Keratinocyte (primary cell): Measurements from ENCODE around the gene FDX2. TPM values are rescaled to one million over a fixed set of nuclear protein-coding genes. Genes with fewer than 3 reads are reported as not detected.

Source experiments
- DNase-seq: peaks from one replicate; pipeline ENCODE4 v3.0.0-alpha.2; 2011; ENCODE audit warnings: low read depth, missing footprints, low spot score
- FAIRE-seq: peaks from 2 replicates; lab custom pipeline; 2011; peaks lifted over from hg19 to GRCh38; lab: Jason Lieb, UNC
- H2AFZ ChIP-seq: 2 replicates; pipeline ENCODE4 v1.6.0; 2012; ENCODE audit warnings: low read length, control low read depth, inconsistent platforms; ENCODE audit not compliant: control insufficient read depth
- H3K27ac ChIP-seq: 2 replicates; pipeline ENCODE4 v1.5.1; 2011; ENCODE audit warnings: low read length; ENCODE audit not compliant: control insufficient read depth, insufficient read depth
- H3K27me3 ChIP-seq: 3 replicates; pipeline ENCODE4 v1.6.0; 2011; ENCODE audit warnings: low read length; ENCODE audit not compliant: control insufficient read depth, insufficient read depth; ENCODE audit errors: extremely low read depth
- H3K36me3 ChIP-seq, 2 experiments: 2 replicates in 1 of 2; 3 replicates in 1 of 2; pipeline ENCODE4 v1.5.1; 2011; ENCODE audit warnings: low read length in 2 of 2, mild to moderate bottlenecking in 1 of 2; ENCODE audit not compliant: control insufficient read depth in 2 of 2, insufficient read depth in 2 of 2; ENCODE audit errors: extremely low read depth in 1 of 2
- H3K4me1 ChIP-seq: 3 replicates; pipeline ENCODE4 v1.5.1; 2011; ENCODE audit warnings: low read length; ENCODE audit not compliant: control insufficient read depth, insufficient read depth; ENCODE audit errors: extremely low read depth
- H3K4me2 ChIP-seq: 3 replicates; pipeline ENCODE4 v1.6.0; 2011; ENCODE audit warnings: low read depth, low read length; ENCODE audit not compliant: control insufficient read depth, insufficient read depth; ENCODE audit errors: extremely low read depth
- H3K4me3 ChIP-seq, 3 experiments: fragments of 200-600 bp in 1 of 3; sonication (generic) in 1 of 3; 2 replicates in 2 of 3; 3 replicates in 1 of 3; pipeline ENCODE4 v1.5.1; 2011 to 2016; ENCODE audit warnings: low read length in 3 of 3, mild to moderate bottlenecking in 3 of 3, control low read depth in 2 of 3, inconsistent platforms in 1 of 3, low read depth in 1 of 3, mixed read lengths in 1 of 3, mixed run types in 1 of 3, moderate library complexity in 1 of 3; ENCODE audit not compliant: control insufficient read depth in 2 of 3, insufficient read depth in 2 of 3; ENCODE audit errors: extremely low read depth in 1 of 3
- H3K79me2 ChIP-seq: 2 replicates; pipeline ENCODE4 v1.6.0; 2012; ENCODE audit warnings: low read length; ENCODE audit not compliant: control insufficient read depth, insufficient read depth
- H3K9ac ChIP-seq: 3 replicates; pipeline ENCODE4 v1.6.0; 2011; ENCODE audit warnings: low read length; ENCODE audit not compliant: control insufficient read depth, insufficient read depth; ENCODE audit errors: extremely low read depth
- H3K9me1 ChIP-seq: 3 replicates; pipeline ENCODE4 v1.6.0; 2011; ENCODE audit warnings: low read length; ENCODE audit not compliant: control insufficient read depth, insufficient read depth; ENCODE audit errors: extremely low read depth
- H3K9me3 ChIP-seq: 2 replicates; pipeline ENCODE4 v1.5.1; 2012; ENCODE audit warnings: low read depth, low read length; ENCODE audit not compliant: control insufficient read depth
- H4K20me1 ChIP-seq: 3 replicates; pipeline ENCODE4 v1.6.0; 2011; ENCODE audit warnings: low read length; ENCODE audit not compliant: control insufficient read depth, insufficient read depth; ENCODE audit errors: extremely low read depth
- EZH2 ChIP-seq: IDR thresholded peaks from one replicate; pipeline ENCODE4 v1.6.1; 2012; ENCODE audit warnings: inconsistent platforms, mild to moderate bottlenecking, low read length, moderate library complexity
- dilution Hi-C: fragments of 300-500 bp; cut with MboI; formaldehyde crosslinking; loops from one replicate; pipeline ENCODE4 v1.7.0; 2020; ENCODE audit warnings: low sequenced_read_pairs; ENCODE audit not compliant: extremely low pct_ligation_motif_present
- polyA plus RNA-seq, 5 experiments: library from polyadenylated mRNA; depleted of rRNA in 3 of 5; stranded (reverse) in 3 of 5; stranded (forward) in 1 of 5; unstranded in 1 of 5; fragments of >200 nt; gene quantifications; 1 replicate in 1 of 5; 2 replicates in 3 of 5; 3 replicates in 1 of 5; pipeline versions ENCODE4 v1.2.1 to v1.2.3, GENCODE V29; 2011 to 2012; ENCODE audit warnings: missing spikeins in 2 of 5, low read depth in 1 of 5, low replicate concordance in 1 of 5
- TF ChIP-seq, protein P1 (sequence below), 3 experiments: IDR thresholded peaks in 1 of 3; conservative IDR thresholded peaks in 1 of 3; optimal IDR thresholded peaks in 1 of 3; 2 replicates in 2 of 3; 3 replicates in 1 of 3; pipeline versions ENCODE3 to v1.5.1; 2011; ENCODE audit warnings: low read length in 3 of 3, mild to moderate bottlenecking in 3 of 3, moderate library complexity in 2 of 3, control low read depth in 1 of 3, inconsistent platforms in 1 of 3; ENCODE audit not compliant: insufficient read depth in 2 of 3; ENCODE audit errors: extremely low read depth in 1 of 3

The FDX2 gene
- polyA plus RNA-seq, 1 donor (not counting 4 experiments of a cell fraction or from before 2014, with no cell fraction given), result 19.2 TPM

DNA sequence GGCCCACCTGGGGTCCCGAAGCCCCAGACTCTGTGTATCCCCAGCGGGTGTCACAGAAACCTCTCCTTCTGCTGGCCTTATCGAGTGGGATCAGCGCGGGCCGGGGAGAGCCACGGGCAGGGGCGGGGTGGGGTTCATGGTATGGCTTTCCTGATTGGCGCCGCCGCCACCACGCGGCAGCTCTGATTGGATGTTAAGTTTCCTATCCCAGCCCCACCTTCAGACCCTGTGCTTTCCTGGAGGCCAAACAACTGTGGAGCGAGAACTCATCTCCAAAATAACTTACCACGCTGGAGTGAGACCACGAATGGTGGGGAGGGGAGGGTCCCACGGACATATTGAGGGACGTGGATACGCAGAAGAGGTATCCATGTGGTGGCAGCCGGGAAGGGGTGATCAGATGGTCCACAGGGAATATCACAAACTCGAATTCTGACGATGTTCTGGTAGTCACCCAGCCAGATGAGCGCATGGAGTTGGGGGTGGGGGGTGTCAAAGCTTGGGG, 27.1 kb downstream of the FDX2 start:
- H3K9ac ChIP-seq, result peak overlapping the region; percentile 4
- no peaks in the 10 kb centered on the region for H3K9me1 ChIP-seq
- H3K79me2 ChIP-seq, result no peaks in the 10 kb centered on the region
- no peaks in the 10 kb centered on the region for H4K20me1 ChIP-seq
- H3K27ac ChIP-seq, result no peak overlapping the region
- H3K36me3 ChIP-seq, result no peaks in the 10 kb centered on the region
- H3K4me3 ChIP-seq, result peak overlapping the region in 2 of 3 experiments; percentile 27 to 66
- dilution Hi-C loops, result no loop called here
- peaks cover 58% of the 10 kb centered on the region for H3K27me3 ChIP-seq
- peak overlapping the region; percentile 76 for H3K4me2 ChIP-seq
- DNase-seq (no peak), FAIRE-seq (no peak)
- peak overlapping the region; percentile 66 for H2AFZ ChIP-seq
- no peaks in the 10 kb centered on the region for H3K9me3 ChIP-seq
- TF ChIP-seq, protein P1, sequence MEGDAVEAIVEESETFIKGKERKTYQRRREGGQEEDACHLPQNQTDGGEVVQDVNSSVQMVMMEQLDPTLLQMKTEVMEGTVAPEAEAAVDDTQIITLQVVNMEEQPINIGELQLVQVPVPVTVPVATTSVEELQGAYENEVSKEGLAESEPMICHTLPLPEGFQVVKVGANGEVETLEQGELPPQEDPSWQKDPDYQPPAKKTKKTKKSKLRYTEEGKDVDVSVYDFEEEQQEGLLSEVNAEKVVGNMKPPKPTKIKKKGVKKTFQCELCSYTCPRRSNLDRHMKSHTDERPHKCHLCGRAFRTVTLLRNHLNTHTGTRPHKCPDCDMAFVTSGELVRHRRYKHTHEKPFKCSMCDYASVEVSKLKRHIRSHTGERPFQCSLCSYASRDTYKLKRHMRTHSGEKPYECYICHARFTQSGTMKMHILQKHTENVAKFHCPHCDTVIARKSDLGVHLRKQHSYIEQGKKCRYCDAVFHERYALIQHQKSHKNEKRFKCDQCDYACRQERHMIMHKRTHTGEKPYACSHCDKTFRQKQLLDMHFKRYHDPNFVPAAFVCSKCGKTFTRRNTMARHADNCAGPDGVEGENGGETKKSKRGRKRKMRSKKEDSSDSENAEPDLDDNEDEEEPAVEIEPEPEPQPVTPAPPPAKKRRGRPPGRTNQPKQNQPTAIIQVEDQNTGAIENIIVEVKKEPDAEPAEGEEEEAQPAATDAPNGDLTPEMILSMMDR (optimal IDR thresholded peaks at IDR 0.05 in 1 of 3, IDR thresholded peaks at IDR 0.05 in 1 of 3, conservative IDR thresholded peaks at IDR 0.05 in 1 of 3; ENCODE audit: extremely low read depth in 1 of 3, insufficient read depth in 2 of 3, low read length in 3 of 3), result no peak
- TF ChIP-seq EZH2, result no peak
- H3K4me1 ChIP-seq, result peaks cover 43% of the 10 kb centered on the region

DNA sequence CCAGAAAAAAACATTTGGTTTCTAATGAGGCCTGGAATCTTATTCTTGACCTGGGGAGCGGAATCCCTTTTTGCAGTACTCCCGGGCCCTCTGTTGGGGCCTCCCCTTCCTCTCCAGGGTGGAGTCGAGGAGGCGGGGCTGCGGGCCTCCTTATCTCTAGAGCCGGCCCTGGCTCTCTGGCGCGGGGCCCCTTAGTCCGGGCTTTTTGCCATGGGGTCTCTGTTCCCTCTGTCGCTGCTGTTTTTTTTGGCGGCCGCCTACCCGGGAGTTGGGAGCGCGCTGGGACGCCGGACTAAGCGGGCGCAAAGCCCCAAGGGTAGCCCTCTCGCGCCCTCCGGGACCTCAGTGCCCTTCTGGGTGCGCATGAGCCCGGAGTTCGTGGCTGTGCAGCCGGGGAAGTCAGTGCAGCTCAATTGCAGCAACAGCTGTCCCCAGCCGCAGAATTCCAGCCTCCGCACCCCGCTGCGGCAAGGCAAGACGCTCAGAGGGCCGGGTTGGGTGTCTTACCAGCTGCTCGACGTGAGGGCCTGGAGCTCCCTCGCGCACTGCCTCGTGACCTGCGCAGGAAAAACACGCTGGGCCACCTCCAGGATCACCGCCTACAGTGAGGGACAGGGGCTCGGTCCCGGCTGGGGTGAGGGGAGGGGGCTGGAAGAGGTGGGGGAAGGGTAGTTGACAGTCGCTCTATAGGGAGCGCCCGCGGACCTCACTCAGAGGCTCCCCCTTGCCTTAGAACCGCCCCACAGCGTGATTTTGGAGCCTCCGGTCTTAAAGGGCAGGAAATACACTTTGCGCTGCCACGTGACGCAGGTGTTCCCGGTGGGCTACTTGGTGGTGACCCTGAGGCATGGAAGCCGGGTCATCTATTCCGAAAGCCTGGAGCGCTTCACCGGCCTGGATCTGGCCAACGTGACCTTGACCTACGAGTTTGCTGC, 28.7 kb downstream of the FDX2 start, which contains the start of gene ICAM4:
Gene ICAM4, plus strand, starts transcription at position 153 of the 935 bp plus-strand sequence. Its CDS starts 58 bp downstream, at position 211.
- Histone ChIP-seq H3K4me1 (peaks cover 50% of the 10 kb centered on the region), H3K9ac (no peak within 1 kb of the TSS), H3K79me2 (no peaks in the 10 kb centered on the region), H4K20me1 (no peaks in the 10 kb centered on the region), H3K4me2 (peak within 1 kb of the TSS; percentile 56), H3K9me3 (no peaks in the 10 kb centered on the region), H3K9me1 (no peaks in the 10 kb centered on the region), H2AFZ (peak within 1 kb of the TSS; percentile 26), H3K36me3 (no peaks in the 10 kb centered on the region), H3K27ac (no peak within 1 kb of the TSS), H3K27me3 (peaks cover 42% of the 10 kb centered on the region), H3K4me3 (no peak within 1 kb of the TSS)
- TF ChIP-seq, protein P1 (optimal IDR thresholded peaks at IDR 0.05 in 1 of 3, IDR thresholded peaks at IDR 0.05 in 1 of 3, conservative IDR thresholded peaks at IDR 0.05 in 1 of 3; ENCODE audit: extremely low read depth in 1 of 3, insufficient read depth in 2 of 3, low read length in 3 of 3), result no peak
- TF ChIP-seq EZH2, result no peak
- dilution Hi-C loops, result no loop called here
- DNase-seq (no peak), FAIRE-seq (no peak)
